Measurements from ENCODE around the gene CHMP2A. TPM values are rescaled to one million over a fixed set of nuclear protein-coding genes. Genes with fewer than 3 reads are reported as not detected.

CHMP2A gene
- 130 and 132 TPM in 2 replicates for total RNA-seq
- long read RNA-seq, transcript CHMP2A-201 (6 exons, 913 nt), result major isoform, 37 of 77 reads
- long read RNA-seq, transcript CHMP2A-206 (5 exons, 1,178 nt), result minor isoform, 5 of 77 reads
- long read RNA-seq, transcript CHMP2A-208 (6 exons, 885 nt), result minor isoform, 24 of 77 reads
- long read RNA-seq, partial matches to known transcripts, result 1 of 77 reads
- long read RNA-seq, other reads (novel, unspliced or antisense), result 10 of 77 reads

- H3K9me3 Mint-ChIP-seq (ENCODE audit: unreplicated experiment), result no peaks in the 10 kb centered on the region
Observed at GRCh38 chr19:58554494-58555368, at the start of gene CHMP2A. Gene CHMP2A, minus strand, starts transcription at chr19:58555105. Its CDS starts 893 bp downstream, at chr19:58554212.

DNA sequence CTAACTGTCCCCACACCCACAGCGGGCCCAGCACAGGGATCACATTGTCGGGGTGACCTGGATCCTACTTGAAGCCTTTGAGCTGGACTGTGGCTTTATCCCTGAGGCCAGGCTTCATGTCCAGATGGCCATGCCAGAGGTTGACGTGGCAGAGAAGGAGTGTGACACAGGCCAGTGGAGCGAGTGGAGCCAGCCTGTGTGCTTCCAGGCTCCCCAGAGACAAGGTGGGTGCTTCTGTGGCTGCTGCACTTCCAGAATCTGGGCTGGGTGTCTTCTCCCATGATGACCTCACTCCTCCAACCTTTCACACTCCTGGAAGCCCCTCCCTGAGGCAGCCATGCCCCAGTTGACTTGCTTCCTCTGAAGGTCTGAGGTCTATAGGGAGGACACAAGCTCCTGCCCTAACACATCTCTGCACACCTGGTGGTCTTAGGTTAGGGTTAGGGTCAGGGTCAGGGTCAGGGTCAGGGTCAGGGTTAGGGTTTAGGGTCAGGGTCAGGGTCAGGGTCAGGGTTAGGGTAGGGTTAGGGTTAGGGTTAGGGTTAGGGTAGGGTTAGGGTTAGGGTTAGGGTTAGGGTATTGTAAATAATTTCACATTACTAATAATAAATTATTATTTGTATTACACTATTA is 31.3 kb upstream of the CHMP2A start:
- H3K4me3 Mint-ChIP-seq (ENCODE audit: unreplicated experiment), result no peak overlapping the region
- peaks cover 2% of the 10 kb centered on the region for H3K4me1 Mint-ChIP-seq (ENCODE audit: unreplicated experiment)
- no peak overlapping the region for H3K27ac Mint-ChIP-seq (ENCODE audit: unreplicated experiment)
- no peak for DNase-seq (ENCODE audit: extremely low spot score, unreplicated experiment)
- TF ChIP-seq, protein P1, sequence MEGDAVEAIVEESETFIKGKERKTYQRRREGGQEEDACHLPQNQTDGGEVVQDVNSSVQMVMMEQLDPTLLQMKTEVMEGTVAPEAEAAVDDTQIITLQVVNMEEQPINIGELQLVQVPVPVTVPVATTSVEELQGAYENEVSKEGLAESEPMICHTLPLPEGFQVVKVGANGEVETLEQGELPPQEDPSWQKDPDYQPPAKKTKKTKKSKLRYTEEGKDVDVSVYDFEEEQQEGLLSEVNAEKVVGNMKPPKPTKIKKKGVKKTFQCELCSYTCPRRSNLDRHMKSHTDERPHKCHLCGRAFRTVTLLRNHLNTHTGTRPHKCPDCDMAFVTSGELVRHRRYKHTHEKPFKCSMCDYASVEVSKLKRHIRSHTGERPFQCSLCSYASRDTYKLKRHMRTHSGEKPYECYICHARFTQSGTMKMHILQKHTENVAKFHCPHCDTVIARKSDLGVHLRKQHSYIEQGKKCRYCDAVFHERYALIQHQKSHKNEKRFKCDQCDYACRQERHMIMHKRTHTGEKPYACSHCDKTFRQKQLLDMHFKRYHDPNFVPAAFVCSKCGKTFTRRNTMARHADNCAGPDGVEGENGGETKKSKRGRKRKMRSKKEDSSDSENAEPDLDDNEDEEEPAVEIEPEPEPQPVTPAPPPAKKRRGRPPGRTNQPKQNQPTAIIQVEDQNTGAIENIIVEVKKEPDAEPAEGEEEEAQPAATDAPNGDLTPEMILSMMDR (IDR thresholded peaks at IDR 0.05), result no peak
- H3K27me3 Mint-ChIP-seq (ENCODE audit: unreplicated experiment), result no peaks in the 10 kb centered on the region
- H3K36me3 Mint-ChIP-seq (ENCODE audit: unreplicated experiment), result peaks cover 13% of the 10 kb centered on the region
- H3K9me3 Mint-ChIP-seq (ENCODE audit: unreplicated experiment), result no peaks in the 10 kb centered on the region

More at GRCh38 chr19:58554494-58555368, at the start of gene CHMP2A:
- peak within 1 kb of the TSS; percentile 92 for H3K4me3 Mint-ChIP-seq (ENCODE audit: unreplicated experiment)
- H3K36me3 Mint-ChIP-seq (ENCODE audit: unreplicated experiment), result peaks cover 29% of the 10 kb centered on the region
- H3K27ac Mint-ChIP-seq (ENCODE audit: unreplicated experiment), result peak within 1 kb of the TSS; percentile 98
- H3K27me3 Mint-ChIP-seq (ENCODE audit: unreplicated experiment), result no peaks in the 10 kb centered on the region
- TF ChIP-seq, protein P1 (IDR thresholded peaks at IDR 0.05), result no peak
- peaks cover 42% of the 10 kb centered on the region for H3K4me1 Mint-ChIP-seq (ENCODE audit: unreplicated experiment)
- DNase-seq (ENCODE audit: extremely low spot score, unreplicated experiment), result peak; percentile 99

GRCh38 chr19:58585442-58586132 is 30.7 kb upstream of the CHMP2A start:
- no peak overlapping the region for H3K27ac Mint-ChIP-seq (ENCODE audit: unreplicated experiment)
- H3K36me3 Mint-ChIP-seq (ENCODE audit: unreplicated experiment), result peaks cover 14% of the 10 kb centered on the region
- H3K4me1 Mint-ChIP-seq (ENCODE audit: unreplicated experiment), result peaks cover 5% of the 10 kb centered on the region
- H3K9me3 Mint-ChIP-seq (ENCODE audit: unreplicated experiment), result no peaks in the 10 kb centered on the region
- H3K4me3 Mint-ChIP-seq (ENCODE audit: unreplicated experiment), result no peak overlapping the region
- H3K27me3 Mint-ChIP-seq (ENCODE audit: unreplicated experiment), result no peaks in the 10 kb centered on the region
- no peak for DNase-seq (ENCODE audit: extremely low spot score, unreplicated experiment)
- TF ChIP-seq, protein P1 (IDR thresholded peaks at IDR 0.05), result no peak

DNA sequence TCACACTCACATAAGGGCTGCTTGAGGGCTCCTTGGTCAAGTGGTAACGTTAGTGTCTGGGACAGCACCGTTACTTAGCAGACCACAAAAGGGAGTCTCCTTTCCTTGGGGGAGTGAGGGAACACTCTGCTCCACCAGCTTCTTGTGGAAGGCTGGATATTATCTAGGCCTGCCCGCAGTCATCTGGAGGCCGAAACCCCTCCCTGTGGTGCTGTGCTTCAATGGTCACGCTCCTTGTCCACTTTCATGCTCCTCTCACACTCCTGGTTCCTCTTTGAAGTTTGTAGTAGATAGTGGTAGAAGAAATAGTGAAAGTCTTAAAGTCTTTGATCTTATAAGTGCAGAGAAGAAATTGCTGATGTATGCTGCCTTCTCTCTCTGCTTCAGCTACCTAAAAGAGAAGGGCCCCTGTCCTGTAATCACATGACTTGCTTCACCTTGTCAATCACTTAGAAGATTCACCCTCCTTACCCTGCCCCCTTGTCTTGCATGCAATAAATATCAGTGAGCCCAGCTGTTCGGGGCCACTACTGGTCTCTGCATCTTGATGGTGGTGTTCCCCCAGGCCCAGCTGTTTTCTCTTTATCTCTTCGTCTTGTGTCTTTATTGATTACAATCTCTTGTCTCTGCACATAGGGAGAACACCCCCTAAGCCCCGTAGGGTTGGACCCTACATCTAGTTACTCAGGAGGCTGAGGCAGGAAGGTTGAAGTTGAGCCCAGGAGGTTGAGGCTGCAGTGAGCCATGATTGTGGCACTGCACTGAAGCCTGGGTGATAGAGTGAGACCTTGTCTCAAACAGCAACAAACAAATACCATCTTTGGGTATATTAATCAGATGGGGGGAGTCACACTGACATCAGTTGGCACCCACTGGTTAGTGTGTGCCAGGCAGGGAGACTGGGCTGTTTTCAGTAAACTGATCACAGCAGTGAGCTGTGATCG is 29.9 kb upstream of the CHMP2A start:
- Mint-ChIP-seq H3K27me3 (ENCODE audit: unreplicated experiment) (no peaks in the 10 kb centered on the region), H3K36me3 (ENCODE audit: unreplicated experiment) (peaks cover 14% of the 10 kb centered on the region), H3K27ac (ENCODE audit: unreplicated experiment) (no peak overlapping the region), H3K4me1 (ENCODE audit: unreplicated experiment) (peaks cover 5% of the 10 kb centered on the region), H3K9me3 (ENCODE audit: unreplicated experiment) (no peaks in the 10 kb centered on the region), H3K4me3 (ENCODE audit: unreplicated experiment) (no peak overlapping the region)
- DNase-seq (ENCODE audit: extremely low spot score, unreplicated experiment), result no peak
- TF ChIP-seq, protein P1 (IDR thresholded peaks at IDR 0.05), result no peak

All from osteocyte (in vitro differentiated cells).